Activated CD4-positive, alpha-beta T cell treated with anti-CD3 and anti-CD28 coated beads for 4 hours (primary cell): ENCODE measurements around the gene PHF21B.
"Not testable (repeated sequence)": the region's sequence is repeated elsewhere in the genome, so short reads cannot be mapped to it uniquely, and the experiment has no call there.

Source experiments
- DNase-seq, 2 donors: peaks; one replicate each; pipeline ENCODE4 v3.0.0-alpha.2; 2020

Gene PHF21B

DNA sequence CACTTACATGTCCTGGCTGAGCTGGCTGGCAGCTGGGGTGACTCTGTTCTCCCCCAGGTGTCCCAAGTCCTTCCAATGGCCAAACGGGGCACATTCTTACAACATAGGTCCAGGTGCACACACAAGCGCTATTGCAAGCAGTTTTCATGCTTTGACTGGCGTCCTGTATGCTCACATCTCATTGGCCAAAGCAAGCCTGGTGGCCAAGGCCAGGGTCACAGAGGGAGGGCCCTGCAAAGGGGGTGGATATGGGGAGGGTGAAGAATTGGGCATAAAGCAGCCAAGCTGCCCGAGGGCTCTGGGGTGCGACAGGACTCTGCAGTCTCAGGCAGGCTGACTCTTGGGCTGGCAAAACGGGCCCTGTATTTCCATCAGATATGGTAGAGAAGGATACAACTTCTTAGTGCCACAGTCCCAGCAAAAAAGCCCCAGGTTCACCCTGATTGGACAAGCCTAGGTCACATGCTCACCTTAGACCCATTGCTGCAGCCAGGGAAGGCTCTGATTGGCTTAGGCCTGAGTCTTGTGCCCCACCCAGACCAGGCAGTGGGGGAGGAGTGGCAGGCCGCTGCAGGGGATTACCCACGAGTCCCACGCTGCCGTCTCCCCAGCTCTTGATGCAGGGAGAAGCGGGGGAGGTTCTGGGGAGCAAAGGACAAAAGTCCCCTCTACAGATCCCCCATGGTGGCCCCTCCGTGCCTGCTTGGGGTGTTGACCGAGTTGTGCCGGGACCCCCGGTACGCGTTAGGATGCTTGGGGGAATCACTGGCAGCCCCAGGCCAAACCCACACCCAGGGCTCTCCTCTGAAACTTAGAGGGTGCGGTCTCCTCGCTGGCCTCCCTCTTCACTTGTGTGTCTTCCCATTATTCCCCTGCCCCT is 146.6 kb downstream of the PHF21B start:
- DNase-seq = no peak

DNA sequence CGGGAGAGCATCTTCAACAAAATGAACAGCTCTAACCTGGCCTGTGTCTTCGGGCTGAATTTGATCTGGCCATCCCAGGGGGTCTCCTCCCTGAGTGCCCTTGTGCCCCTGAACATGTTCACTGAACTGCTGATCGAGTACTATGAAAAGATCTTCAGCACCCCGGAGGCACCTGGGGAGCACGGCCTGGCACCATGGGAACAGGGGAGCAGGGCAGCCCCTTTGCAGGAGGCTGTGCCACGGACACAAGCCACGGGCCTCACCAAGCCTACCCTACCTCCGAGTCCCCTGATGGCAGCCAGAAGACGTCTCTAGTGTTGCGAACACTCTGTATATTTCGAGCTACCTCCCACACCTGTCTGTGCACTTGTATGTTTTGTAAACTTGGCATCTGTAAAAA is 147.5 kb downstream of the PHF21B start:
- no peak for DNase-seq

DNA sequence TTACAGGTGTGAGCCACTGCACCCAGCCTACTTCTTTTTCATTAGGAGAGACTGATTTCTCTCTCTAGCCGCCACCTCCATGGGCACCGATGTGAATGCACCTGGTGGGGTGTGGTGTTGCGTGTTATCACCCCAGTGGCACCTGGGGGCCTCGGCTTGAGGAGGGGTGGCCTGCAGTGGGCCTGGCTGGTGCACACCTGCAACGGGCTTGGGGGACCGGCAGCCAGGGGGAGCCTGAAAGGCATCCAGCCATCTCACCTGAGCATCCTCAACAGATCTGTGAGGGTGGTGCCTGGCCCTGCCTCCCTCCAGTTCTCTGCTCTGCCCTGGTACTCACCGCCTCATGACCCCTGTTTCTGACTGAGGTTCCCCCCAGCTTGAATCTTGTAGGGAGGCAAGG is 148.6 kb downstream of the PHF21B start:
- no peak for DNase-seq

DNA sequence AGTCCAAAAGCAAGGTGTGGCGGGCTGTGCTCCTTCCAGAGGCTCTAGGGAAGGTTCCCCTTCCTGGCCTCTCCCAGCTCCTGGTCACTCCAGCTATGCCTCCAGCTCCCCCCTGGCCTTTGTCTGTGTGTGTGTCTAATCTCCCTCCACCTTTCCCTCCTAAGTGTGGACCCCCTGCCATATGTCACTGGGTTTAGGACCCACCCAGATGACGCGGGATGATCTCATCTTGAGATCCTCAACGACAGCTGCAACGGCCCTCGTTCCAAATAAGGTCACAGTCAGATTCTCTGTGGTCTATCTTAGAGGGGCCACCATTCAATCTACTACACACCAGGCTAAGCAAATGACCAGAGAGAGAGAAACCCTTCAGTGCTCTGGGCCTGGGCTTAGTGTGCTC is 149.5 kb downstream of the PHF21B start:
- DNase-seq = no peak

DNA sequence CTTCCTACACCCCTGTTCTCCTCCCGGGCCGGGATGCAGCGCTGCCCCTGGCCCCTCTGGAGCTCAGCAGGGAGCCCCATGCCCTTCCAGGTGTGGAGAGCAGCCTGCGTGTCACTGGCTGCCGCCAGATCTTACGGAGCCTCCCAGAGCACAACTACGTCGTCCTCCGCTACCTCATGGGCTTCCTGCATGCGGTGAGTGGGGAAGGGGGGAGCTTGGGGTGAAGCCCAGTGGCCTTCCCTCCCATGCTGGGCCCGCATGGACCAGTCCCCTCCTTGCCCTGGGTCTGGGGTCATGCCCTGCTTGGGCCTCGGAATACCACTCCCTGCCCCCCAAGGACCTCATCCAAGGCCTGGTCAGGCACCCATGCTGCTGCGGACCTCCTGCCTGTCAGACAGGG is 150.2 kb downstream of the PHF21B start:
- no peak for DNase-seq

DNA sequence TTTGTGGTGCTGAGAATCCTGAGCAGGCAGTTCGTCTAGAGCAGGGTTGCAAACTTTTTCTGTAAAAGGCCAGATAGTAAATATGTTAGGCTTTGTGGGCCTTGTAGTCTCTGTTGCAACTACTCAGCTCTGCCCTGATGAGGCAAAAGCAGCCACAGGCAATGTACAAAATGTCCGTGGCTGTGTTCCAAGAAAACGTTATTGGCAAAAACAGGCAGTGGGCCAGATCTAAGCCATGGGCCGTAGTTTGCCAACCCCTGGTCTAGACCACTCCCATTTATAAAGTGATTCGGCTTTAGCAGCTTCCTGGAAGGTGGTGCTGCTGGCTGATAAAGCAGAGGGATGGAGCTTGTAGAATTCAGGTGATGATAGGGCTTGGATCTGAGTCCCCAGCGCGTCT is 151.0 kb downstream of the PHF21B start:
- DNase-seq = not testable (repeated sequence)

DNA sequence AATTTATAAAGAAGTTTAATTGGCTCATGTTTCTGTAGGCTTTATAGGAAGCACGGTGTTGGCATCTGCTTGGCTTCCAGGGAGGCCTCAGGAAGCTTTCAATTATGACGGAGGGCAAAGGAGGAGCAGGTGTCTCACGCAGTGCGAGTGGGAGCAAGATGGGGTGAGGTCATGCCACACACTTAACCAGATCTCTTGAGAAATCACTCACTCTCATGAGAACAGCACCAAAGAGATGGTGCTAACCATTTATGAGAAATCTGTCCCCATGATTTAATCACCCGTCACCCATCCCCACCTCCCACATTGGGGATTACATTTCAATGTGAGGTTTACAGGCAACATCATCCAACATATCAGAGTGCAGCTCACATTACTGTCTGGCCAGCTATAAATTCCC is 153.9 kb downstream of the PHF21B start:
- DNase-seq = no peak

DNA sequence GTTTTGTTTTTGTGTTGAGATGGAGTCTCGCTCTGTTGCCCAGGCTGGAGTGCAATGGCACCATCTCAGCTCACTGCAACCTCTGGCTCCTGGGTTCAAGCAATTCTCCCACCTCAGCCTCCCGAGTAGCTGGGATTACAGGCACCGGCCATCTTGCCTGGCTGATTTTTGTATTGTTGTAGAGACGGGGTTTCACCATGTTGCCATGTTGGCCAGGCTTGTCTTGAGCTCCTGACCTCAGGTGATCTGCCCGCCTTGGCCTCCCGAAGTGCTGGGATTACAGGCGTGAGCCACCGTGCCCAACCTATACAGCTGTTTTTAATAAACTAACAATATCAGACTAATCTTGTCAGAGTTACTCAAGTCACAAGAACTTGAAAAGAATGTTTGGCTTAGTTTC is 155.2 kb downstream of the PHF21B start:
- not testable (repeated sequence) for DNase-seq

DNA sequence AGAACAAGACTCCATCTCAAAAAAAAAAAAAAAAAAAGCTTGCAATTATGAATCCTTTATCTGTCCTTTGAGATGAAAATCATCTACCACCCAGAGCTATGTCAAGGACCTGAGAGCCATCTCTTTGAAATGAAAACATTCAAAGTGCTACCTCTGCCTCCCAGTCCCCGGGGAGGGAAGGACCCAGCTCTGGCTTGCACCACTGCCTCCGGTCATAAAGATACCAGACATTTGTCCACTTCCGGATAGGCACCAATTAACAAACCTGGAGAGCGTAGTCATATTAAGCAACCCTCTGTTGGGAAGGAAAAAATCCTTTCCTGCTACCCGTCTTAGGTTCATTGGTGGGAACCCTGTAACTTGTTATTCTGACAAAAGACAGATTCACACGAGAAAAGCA is 158.9 kb downstream of the PHF21B start:
- DNase-seq = no peak

DNA sequence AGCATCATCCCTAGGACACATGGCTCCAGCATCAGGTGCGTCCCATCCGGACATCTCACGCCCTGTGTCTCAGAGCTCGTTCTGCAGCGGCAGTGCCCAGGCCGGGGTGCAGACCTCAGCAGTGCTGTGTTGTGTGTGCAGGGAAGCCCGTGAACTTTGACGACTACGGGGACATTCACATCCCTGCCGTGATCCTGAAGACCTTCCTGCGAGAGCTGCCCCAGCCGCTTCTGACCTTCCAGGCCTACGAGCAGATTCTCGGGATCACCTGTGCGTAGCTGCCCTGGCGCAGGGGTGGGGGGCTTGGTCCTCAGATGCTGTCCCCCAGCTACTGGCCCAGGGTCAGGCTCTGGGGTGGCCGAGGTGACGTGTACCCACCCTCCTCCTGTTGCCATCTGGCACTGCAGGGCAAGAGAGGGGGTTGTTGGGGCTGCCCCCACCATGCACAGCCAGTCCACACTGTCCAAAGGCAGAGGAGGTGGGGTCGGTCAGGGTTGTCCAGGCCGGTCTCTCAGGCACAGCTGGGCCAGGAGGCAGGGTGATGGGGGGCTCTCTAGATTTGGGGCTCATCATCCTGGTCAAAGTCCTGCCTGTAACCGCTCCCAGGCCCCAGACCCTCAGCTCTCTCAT is 160.9 kb downstream of the PHF21B start:
- no peak for DNase-seq

DNA sequence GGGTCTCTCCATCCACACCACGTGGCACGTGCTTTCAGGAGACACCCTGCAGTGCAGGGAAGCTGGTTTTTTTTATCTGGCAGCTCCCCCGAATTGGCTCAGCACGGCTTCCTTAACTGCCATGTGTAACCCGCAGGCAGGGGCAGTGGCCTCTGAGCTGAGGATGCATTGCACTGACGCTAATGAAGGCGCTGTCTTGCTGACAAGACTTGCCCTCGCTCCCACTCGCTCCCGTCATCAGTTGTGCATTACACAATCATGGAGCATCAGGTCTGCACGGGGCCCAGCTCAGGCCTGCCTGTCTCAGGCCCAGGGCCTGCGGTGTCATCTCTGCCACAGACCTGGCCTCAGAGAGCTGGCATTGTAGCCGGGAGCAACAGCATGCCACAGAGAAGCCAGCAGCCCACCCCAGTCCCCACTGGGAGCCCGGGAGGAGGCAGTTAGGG is 161.5 kb downstream of the PHF21B start:
- DNase-seq = no peak

DNA sequence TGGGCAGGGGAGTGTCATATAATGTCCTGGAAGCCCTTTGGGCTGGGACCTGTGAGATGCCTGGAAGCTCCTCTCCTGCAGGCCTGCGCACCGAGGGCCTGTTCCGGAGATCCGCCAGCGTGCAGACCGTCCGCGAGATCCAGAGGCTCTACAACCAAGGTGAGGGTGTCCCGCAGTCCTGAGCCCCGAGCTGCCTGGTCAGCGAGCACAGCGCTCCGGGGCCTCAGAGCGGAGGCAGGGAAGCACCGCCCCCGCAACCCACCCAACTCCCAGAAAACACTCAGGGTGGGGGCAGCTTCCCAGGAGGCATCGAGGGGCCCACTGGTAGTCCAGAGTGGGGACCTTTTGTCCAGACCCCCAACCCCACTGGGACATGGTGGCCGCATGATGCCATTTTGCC is 161.9 kb downstream of the PHF21B start:
- DNase-seq = no peak

DNA sequence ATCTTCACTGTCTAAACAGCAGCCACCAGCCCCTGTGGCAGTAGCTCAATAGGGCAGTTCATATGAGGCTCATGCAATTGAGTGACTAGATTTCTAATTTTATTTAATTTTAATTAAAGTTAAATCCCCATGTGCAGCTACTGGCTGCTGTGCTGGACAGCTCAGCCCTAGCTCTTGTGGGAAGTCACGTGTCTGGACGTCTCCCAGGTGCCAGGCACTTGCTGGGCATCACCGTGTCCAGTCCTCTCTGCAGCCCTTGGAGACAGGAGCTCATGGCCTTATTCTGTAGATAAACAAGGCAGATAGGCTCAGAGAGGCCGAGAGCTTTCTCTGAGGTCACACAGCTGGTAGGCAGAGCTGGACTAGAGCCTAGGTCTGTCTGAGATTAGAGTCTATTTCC is 162.4 kb downstream of the PHF21B start:
- DNase-seq = no peak

DNA sequence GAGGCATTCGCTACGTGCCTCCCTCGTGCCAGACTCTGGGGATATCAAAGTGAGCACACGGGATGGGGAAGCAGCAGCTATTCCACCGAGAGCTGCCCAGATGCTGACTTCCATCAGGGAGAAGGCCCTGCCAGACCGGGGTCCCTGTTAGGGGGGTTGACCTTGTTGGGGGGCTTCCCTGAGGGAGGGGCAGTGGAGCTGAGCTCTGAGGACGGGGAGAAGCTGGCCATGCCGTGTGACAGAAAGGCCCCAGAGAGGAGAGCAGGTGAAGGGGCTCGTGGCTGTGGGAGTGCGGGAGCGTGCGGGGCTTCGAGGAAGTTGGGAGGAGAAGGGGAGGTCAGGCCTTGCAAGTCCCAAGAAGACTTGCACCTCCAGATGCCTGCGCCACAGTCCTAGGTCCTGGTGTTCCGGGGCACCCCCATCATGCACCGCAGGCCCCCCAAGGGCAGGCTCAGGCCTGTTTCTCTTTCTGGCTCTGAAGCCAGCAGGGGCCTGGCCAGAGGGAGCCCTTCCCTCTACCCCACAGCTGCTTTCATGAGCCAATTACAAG is 163.0 kb downstream of the PHF21B start:
- no peak for DNase-seq

DNA sequence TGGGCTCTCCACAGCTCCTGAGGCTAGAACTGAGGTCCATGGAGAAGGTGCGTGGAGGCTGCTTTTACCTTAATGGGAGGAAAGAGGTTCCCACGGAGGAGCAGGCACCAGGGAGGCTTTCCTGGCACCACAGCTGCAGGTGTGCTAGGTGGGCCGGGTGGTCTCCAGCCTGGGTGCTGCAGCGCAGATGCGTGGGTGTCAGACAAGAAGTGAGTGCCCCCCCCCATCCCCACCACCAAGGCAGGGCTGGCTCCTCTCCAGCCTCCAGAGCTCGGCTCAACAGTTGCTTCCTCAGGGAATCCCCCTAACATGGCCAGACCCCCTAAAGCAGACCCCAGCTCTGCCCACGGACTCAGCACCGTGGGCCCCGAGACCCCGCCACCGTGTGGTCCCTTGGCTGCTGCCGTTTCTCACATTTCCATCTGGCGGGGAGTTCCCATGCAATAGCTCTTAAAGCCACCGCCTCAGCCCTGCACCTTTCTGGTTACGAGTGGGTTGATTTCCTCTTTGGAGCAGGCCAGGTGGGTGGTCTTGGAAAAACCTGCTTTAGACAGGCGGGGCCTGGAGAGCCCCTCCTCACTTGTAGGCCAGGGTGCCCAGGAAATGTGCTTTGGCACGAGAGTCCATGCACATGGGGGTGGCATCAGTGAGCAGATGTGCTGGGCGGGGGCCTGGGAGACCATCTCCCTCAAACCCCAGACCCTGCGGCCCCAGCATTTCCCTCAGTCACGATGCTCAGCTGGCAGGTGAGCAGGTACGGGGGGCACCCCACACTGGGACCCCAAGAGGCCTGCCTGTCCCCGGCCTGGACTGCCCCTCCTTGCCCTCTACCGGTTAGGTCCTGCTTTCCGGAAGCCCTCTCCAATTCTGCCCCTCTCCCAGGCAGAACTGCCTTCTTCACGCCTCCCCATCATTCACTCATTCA is 163.7 kb downstream of the PHF21B start:
- no peak for DNase-seq

DNA sequence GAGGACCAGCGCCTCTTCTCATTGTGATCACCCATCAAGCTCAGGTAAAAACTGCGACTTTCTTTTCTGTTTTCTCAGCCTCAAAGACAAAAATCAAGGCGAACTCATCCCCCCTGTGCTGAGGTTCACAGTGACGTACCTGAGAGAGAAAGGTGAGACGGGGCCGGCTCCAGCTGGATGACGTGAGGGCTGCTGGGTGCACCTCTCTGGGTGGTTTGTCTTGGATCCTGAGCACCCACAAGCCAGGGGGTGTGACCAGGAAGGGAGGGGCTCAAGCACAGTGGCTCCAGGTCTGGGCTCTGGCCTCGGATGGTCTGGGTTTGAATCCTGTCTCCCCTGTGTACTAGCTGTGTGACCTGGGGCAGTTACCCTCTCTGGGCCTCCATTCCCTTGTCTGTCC is 164.6 kb downstream of the PHF21B start:
- DNase-seq = no peak

DNA sequence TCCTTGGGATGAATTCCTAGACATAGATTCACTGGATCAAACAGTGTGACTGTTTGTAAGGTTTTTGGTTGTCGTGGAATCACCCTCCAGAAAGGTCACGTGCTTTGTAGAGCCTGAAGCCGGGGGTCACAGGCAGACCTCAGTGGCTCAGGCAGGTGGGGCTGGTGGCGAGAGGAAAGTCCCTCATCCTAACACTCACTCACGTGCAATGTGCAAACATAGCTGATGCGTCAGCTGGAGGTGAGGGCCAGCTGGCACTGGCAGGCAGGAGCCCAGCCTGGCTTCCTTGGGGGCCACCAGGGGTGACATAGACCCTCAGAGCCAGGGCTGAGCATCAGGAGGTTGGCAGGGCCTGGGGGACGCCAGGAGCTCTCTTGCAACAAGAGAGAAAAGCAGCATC is 167.4 kb downstream of the PHF21B start:
- DNase-seq = no peak

DNA sequence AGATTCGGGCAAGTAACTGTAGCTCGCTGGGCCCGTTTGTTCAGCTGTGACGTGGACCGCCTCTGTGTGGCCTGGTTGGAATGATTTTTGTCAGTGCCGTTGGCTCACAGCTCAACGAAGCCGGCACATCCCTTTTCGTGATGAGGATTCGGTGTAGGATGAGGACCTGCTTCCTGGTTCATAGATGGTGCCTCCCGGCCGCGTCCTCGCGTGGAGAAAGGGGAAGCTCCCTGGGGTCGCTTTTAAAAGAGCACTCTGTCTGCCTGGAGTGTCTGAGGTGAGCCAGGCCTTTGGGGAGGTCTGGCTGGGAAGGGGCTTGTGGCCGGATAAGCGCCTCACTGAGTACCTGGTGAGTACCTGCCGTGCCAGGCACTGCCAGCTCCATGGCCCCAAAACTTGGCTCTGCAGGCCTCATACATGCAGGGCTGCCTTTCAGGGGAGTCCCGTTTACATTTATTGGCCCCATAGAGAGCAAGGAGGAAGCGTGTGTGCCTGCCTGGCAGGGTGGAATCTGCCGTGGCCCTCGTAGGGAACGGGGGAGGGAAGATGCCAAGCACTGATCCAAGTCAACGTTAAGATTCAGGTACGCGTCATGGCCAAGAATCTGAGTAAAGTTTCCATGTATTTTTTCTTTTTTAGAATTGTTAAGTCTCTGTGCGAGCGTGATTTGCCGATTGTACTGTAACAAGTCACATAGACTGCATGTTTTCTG is 169.0 kb downstream of the PHF21B start:
- DNase-seq = no peak

DNA sequence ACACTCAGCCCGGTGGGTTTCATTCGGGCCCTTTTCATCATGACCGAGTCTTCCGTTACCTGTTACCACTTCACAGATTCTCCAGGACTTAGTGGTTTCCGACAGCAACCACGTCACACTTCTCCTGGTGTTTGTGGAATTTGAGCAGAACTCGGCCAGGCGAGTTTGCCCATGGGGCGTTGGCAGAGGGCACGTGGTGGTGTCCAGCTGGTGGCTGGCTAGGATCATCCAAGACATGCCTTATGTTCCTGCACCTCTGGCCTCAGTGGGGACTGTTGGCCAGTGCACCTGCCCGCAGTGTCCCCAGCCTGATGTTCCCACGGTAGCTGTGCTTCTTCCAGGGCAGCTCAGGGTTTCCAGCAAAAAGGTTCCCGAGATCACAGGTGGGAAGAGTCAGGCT is 170.1 kb downstream of the PHF21B start:
- DNase-seq = no peak

DNA sequence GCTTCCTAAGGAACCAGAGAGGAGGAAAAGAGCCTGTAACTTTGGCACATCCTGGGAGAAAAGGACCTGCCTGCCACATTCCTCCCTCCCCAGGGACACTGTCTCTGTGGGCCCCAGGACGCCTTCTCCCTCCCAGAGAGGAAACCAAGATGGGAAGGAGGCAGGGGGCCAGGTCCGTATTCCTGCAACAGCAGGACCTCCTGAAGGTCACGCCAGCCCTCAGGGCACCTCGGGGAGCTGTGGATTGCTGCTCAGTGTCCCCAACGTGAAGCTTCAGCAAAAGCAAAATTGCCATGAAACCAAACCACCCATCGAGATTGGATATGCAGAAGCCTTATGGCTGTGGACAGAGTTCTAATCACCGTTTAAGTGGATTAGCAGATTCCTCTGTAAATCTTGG is 170.7 kb downstream of the PHF21B start:
- DNase-seq = no peak

DNA sequence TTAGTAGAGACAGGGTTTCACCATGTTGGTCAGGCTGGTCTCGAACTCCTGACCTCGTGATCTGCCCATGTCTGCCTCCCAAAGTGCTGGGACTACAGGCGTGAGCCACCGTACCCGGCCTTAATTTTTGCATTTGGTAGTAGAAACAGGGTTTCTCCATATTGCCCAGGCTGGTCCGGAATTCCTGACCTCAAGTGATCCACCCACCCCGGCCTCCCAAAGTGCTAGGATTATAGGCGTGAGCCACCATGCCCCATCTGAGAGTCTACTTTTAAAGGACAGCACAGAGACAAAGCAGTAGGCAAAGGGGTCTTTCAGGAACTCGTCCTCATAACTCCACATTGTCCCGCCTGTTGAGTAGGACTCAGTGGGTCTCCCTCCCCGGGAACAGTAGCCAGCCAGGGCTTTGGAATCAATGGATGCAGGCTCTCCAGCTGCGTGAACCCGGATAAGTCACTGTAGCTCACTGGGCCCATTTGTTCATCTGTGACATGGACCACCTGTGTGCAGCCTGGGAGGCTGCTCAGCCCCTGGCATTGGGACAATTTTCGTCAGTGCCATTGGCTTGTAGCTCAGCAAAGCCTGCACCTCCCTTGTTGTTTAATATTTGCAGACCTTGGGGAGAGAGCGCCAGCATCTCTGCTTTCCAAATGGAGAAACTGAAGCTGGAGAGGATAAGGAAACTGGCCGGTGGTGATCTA is 171.3 kb downstream of the PHF21B start:
- DNase-seq = no peak

DNA sequence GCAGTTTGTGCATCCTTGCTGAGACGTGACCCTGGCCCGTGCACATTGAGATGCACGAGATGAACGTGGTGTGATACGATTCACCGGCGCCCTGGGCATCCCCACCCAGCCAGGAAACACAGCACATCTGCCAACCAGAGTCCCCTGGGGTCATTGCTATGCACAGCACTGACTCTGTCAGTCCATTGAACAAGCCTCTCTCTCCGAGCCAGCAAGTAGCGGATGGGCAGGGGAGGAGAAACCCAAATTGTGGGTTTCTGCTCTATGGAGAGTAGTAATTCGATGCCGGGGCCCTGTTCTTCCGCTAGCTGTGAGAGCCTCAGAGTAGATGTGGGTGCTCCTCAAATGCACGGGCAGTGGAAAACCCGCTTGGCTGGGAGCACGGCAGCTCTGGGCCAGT is 172.3 kb downstream of the PHF21B start:
- no peak for DNase-seq
